Mucosa of stomach (tissue), 1 donor: ENCODE data around the gene ZSCAN12.

ENCODE experiments used
- H3K27me3 ChIP-seq: one replicate; pipeline ENCODE4 v1.7.0; 2013; ENCODE audit warnings: mild to moderate bottlenecking, low read length; ENCODE audit not compliant: control insufficient read depth, insufficient read depth
- H3K36me3 ChIP-seq: one replicate; pipeline ENCODE4 v1.7.0; 2013; ENCODE audit warnings: low read length; ENCODE audit not compliant: control insufficient read depth, insufficient read depth
- H3K4me1 ChIP-seq: one replicate; pipeline ENCODE4 v1.7.0; 2013; ENCODE audit warnings: mild to moderate bottlenecking, low read length; ENCODE audit not compliant: control insufficient read depth, insufficient read depth
- H3K4me3 ChIP-seq: one replicate; pipeline ENCODE4 v1.7.0; 2013; ENCODE audit warnings: low read length
- H3K9ac ChIP-seq: one replicate; pipeline ENCODE4 v1.7.0; 2013; ENCODE audit warnings: mild to moderate bottlenecking, low read length, moderate library complexity
- H3K9me3 ChIP-seq: one replicate; pipeline ENCODE4 v1.7.0; 2013; ENCODE audit warnings: mild to moderate bottlenecking, low read length, moderate library complexity; ENCODE audit not compliant: control insufficient read depth
- donor health status: Pancreatic carcinoma.

Gene ZSCAN12

DNA sequence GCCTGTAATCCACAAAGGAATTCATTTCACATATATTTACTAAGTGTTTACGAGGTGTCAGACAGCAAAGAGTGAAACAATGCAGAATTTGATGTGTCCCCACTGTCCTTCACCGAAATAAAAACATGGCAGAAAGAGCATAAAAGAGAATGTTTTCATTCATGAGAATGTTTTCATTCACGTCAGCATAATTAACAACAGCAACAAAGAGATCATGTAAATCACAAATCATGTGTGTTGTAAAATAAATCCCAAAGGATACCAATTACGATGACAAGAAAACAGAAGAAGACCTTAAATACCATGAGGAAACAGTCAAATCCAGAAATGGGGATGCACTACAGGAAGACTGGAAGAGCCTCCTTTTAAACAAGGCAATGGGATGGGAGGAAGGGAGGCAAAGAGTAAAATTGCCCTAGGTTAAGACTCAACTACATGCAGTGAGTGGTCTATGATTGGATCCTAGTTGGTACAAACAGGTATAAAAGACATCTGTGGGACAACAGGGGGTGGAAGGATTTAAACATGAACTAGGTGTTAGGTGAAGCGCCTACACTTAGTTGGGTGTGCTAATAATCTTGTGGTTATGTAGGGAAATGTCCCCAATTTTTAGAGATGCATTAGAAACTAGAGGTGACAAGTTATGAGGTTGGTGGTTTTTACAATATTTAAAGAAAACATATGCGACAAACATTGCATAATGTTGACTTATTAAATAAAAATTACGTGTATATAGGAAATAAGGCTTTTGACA is 65.1 kb downstream of the ZSCAN12 start:
- Histone ChIP-seq H3K36me3 (no peaks in the 10 kb centered on the region), H3K27me3 (no peaks in the 10 kb centered on the region), H3K9me3 (no peaks in the 10 kb centered on the region), H3K9ac (peak overlapping the region; percentile 99), H3K4me3 (peak overlapping the region; percentile 98), H3K4me1 (peaks cover 12% of the 10 kb centered on the region)

DNA sequence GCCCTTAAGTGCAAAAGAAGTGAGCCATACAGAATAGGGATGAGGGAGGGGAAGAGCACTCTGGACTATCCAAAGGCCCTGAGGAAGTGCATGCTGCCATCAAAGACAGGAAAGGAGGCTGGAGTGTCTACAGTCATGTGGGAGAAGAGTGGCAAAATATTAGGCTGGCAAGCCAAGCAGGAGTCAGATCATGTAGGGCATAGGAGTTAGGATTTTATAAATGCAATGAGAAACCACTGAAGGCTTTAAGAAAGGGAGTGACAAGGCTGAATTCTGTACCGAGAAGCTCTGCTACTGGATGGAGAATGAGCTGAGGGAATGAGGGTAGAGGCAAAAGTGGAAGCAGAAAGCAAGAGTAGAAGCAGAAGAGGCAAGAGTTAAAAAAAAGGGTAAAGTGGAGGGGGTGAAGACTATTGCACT is 65.9 kb downstream of the ZSCAN12 start:
- H3K4me1 ChIP-seq, result peaks cover 12% of the 10 kb centered on the region
- no peaks in the 10 kb centered on the region for H3K27me3 ChIP-seq
- H3K4me3 ChIP-seq, result no peak overlapping the region
- H3K9ac ChIP-seq, result no peak overlapping the region
- no peaks in the 10 kb centered on the region for H3K9me3 ChIP-seq
- no peaks in the 10 kb centered on the region for H3K36me3 ChIP-seq

DNA sequence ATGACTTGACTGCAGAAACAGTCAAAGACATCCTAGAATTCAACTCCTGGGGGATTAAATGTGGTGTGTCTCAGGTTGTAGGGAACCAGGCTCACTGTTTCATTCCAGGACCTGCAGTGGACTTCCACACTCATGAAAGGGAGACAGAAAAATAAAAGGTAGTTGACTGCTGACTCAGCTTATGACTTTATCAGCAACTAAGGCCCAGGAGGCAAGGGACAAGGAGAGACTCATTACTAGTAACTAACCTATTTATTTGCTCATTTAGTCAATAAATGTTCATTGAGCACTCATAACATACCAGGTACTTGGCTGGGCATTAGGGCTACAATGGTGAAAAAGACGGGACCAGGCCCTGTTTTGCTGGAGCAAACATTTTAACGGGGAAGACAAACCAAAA is 66.5 kb downstream of the ZSCAN12 start:
- no peaks in the 10 kb centered on the region for H3K27me3 ChIP-seq
- no peak overlapping the region for H3K9ac ChIP-seq
- H3K4me1 ChIP-seq, result peaks cover 12% of the 10 kb centered on the region
- H3K9me3 ChIP-seq, result no peaks in the 10 kb centered on the region
- H3K36me3 ChIP-seq, result no peaks in the 10 kb centered on the region
- H3K4me3 ChIP-seq, result no peak overlapping the region

DNA sequence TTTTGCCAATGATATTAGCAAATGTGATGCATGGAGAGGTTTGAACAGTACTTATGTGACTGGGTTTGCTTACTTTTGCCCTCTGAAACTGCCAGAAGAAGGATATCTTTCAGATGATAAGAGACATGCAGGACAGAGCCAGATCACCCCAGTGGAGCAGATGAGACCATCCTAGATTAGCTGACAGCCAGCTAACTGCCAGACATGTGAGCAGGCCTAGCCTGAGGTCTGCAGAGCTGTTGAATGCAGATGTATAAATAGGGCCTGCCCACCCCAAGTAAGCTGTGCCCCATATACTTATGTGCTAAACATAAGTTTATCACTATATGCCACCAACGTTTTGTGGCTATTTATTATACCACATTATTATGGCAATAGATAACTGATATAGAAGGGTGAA is 69.5 kb downstream of the ZSCAN12 start:
- Histone ChIP-seq H3K9me3 (peaks cover 13% of the 10 kb centered on the region), H3K27me3 (no peaks in the 10 kb centered on the region), H3K4me1 (peaks cover 2% of the 10 kb centered on the region), H3K36me3 (peaks cover 11% of the 10 kb centered on the region), H3K9ac (no peak overlapping the region), H3K4me3 (no peak overlapping the region)
